ENCODE data around the gene CHCHD4.

DNA sequence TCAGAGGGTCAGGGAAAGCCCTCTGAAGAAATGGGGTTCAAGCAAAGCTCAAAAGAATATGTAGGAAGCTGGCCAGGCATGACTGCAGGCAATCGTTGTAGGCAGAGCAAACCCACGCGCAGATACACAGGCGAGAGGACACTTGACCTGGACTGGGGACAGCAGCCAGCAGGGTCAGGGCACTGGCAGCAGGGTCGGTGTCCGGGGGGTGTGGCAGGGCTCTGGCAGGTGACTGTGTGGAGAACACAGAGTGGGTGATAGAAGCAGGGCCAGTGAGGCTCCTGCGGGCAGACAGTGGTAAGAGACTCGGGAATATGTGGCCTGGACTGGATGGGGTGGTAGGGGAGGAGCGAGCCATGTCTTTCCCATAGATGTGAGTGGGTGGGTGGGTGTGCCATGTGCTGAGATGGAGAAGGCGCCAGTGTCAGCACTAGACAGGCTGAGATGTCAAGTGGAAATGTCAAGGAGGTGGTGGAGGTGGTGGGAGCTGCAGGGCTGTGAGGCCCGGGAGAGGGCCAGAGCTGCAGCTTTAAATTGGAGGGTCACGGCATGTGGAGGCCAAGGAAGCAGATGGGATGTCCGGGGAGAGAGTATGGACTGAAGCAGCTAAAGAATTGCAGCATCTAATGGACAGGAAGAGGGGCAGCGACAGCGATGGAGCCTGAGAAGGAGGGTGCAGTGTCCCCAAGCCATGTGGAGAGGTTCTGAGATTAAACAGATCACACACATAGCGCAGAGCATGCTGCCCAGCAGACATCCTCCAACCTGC, 13.6 kb upstream of the CHCHD4 start:
- TF ChIP-seq, protein P1, sequence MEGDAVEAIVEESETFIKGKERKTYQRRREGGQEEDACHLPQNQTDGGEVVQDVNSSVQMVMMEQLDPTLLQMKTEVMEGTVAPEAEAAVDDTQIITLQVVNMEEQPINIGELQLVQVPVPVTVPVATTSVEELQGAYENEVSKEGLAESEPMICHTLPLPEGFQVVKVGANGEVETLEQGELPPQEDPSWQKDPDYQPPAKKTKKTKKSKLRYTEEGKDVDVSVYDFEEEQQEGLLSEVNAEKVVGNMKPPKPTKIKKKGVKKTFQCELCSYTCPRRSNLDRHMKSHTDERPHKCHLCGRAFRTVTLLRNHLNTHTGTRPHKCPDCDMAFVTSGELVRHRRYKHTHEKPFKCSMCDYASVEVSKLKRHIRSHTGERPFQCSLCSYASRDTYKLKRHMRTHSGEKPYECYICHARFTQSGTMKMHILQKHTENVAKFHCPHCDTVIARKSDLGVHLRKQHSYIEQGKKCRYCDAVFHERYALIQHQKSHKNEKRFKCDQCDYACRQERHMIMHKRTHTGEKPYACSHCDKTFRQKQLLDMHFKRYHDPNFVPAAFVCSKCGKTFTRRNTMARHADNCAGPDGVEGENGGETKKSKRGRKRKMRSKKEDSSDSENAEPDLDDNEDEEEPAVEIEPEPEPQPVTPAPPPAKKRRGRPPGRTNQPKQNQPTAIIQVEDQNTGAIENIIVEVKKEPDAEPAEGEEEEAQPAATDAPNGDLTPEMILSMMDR (IDR thresholded peaks at IDR 0.05), result no peak
- TF ChIP-seq, protein P2, sequence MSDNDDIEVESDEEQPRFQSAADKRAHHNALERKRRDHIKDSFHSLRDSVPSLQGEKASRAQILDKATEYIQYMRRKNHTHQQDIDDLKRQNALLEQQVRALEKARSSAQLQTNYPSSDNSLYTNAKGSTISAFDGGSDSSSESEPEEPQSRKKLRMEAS (IDR thresholded peaks at IDR 0.05), result no peak
- TF ChIP-seq FOSL2 (IDR thresholded peaks at IDR 0.05), result no peak
- TF ChIP-seq FOSL2 (CRISPR knock-in tag; IDR thresholded peaks at IDR 0.05), result no peak
- TF ChIP-seq SMC3 (IDR thresholded peaks at IDR 0.05), result no peak
- TF ChIP-seq RNF2 (IDR thresholded peaks at IDR 0.05; ENCODE audit: borderline replicate concordance, low read depth), result no peak
- no peak for TF ChIP-seq SREBF2 (IDR thresholded peaks at IDR 0.05)
- TF ChIP-seq POLR2A (IDR thresholded peaks at IDR 0.05; ENCODE audit: low read length), result no peak
- no peak for TF ChIP-seq KDM1A (IDR thresholded peaks at IDR 0.05; ENCODE audit: low read depth)
- no peak for TF ChIP-seq ZFP36 (IDR thresholded peaks at IDR 0.05; ENCODE audit: borderline replicate concordance, partially characterized antibody)
- no peak for TF ChIP-seq NFE2L2 (conservative IDR thresholded peaks at IDR 0.05; ENCODE audit: low read length)
